Endothelial cell of umbilical vein (primary cell): ENCODE data around the gene DKKL1. TPM values are rescaled to one million over a fixed set of nuclear protein-coding genes. Genes with fewer than 3 reads are reported as not detected.

ENCODE experiments used
- BruUV-seq: library from RNA; stranded (reverse); fragments of 400-500 nt; replicated peaks from 2 replicates; lab custom pipeline; 2021; lab: Mats Ljungman, UMichigan
- CTCF ChIA-PET: fragments of 300-600, 350-600 bp; sonication (Branson Sonifier 250); formaldehyde crosslinking; loops from one replicate; lab custom pipeline; 2021; ENCODE audit warnings: antibody characterized with exemption, inconsistent platforms; lab: Charles Lee
- POLR2A ChIA-PET: fragments of 300-600, 350-600 bp; sonication (Branson Sonifier 250); formaldehyde crosslinking; loops from one replicate; lab custom pipeline; 2021; ENCODE audit warnings: antibody characterized with exemption, inconsistent platforms; lab: Charles Lee
- DNase-seq: peaks from one replicate; pipeline ENCODE4 v3.0.0-alpha.2; 2011; ENCODE audit warnings: low read depth, low spot score
- FAIRE-seq: peaks from 2 replicates; lab custom pipeline; 2011; peaks lifted over from hg19 to GRCh38; lab: Jason Lieb, UNC
- H2AFZ ChIP-seq: 2 replicates; pipeline ENCODE4 v1.6.0; 2012; ENCODE audit warnings: low read depth, low read length, control low read depth, inconsistent platforms
- H3K27ac ChIP-seq: 2 replicates; pipeline ENCODE4 v1.5.1; 2011; ENCODE audit warnings: low read depth, mild to moderate bottlenecking, control low read depth, low read length, moderate library complexity; ENCODE audit not compliant: insufficient read depth
- H3K27me3 ChIP-seq, 2 experiments: 2 replicates each; pipeline versions ENCODE4 v1.6.0 to v1.6.1; 2011; ENCODE audit warnings: low read length in 2 of 2, mixed read lengths in 1 of 2; ENCODE audit not compliant: control insufficient read depth in 2 of 2, insufficient read depth in 2 of 2
- H3K36me3 ChIP-seq, 2 experiments: 2 replicates in 1 of 2; 3 replicates in 1 of 2; pipeline ENCODE4 v1.5.1; 2011; ENCODE audit warnings: low read length in 2 of 2, mild to moderate bottlenecking in 1 of 2, moderate library complexity in 1 of 2; ENCODE audit not compliant: control insufficient read depth in 2 of 2, insufficient read depth in 2 of 2; ENCODE audit errors: extremely low read depth in 1 of 2
- H3K4me1 ChIP-seq: 3 replicates; pipeline ENCODE4 v1.5.1; 2011; ENCODE audit warnings: mild to moderate bottlenecking, low read length; ENCODE audit not compliant: control insufficient read depth, insufficient read depth; ENCODE audit errors: extremely low read depth
- H3K4me2 ChIP-seq: 2 replicates; pipeline ENCODE4 v1.6.1; 2011; ENCODE audit warnings: low read length, control low read depth, mixed read lengths; ENCODE audit not compliant: insufficient read depth
- H3K4me3 ChIP-seq, 3 experiments: fragments of 200-600 bp in 1 of 3; sonication (generic), shearing (Covaris generic) in 1 of 3; replicated peaks in 1 of 3; 2 replicates each; pipeline ENCODE4 v1.5.1; 2011 to 2016; ENCODE audit warnings: control low read depth in 3 of 3, low read length in 3 of 3, mild to moderate bottlenecking in 2 of 3, inconsistent platforms in 1 of 3, low read depth in 1 of 3, moderate library complexity in 1 of 3; ENCODE audit not compliant: insufficient read depth in 1 of 3
- H3K79me2 ChIP-seq: 2 replicates; pipeline ENCODE4 v1.6.0; 2012; ENCODE audit warnings: low read length, inconsistent platforms; ENCODE audit not compliant: control insufficient read depth, insufficient read depth
- H3K9ac ChIP-seq: replicated peaks from 2 replicates; pipeline ENCODE3; 2011; ENCODE audit warnings: low read length, control low read depth; ENCODE audit not compliant: insufficient read depth; ENCODE audit errors: extremely low read depth
- H3K9me1 ChIP-seq: replicated peaks from 3 replicates; pipeline ENCODE4 v1.6.0; 2011; ENCODE audit warnings: mild to moderate bottlenecking, low read length; ENCODE audit not compliant: control insufficient read depth, insufficient read depth; ENCODE audit errors: extremely low read depth
- H3K9me3 ChIP-seq: replicated peaks from 2 replicates; pipeline ENCODE4 v1.5.1; 2012; ENCODE audit warnings: low read length, inconsistent platforms; ENCODE audit not compliant: control insufficient read depth, insufficient read depth
- H4K20me1 ChIP-seq: replicated peaks from 2 replicates; pipeline ENCODE3; 2011; ENCODE audit warnings: mild to moderate bottlenecking, low read length; ENCODE audit not compliant: control insufficient read depth, insufficient read depth; ENCODE audit errors: extremely low read depth
- CTCF ChIP-seq, 2 donors: IDR thresholded peaks; 1 replicate in 1 of 2; 2 replicates in 1 of 2; pipeline ENCODE4 v1.5.1; 2011; ENCODE audit warnings: low read length in 2 of 2, mild to moderate bottlenecking in 2 of 2, moderate library complexity in 2 of 2, control low read depth in 1 of 2, inconsistent platforms in 1 of 2, low read depth in 1 of 2; ENCODE audit not compliant: insufficient read depth in 1 of 2; ENCODE audit errors: extremely low read depth in 1 of 2
- EZH2 ChIP-seq: IDR thresholded peaks from 2 replicates; pipeline ENCODE4 v1.6.1; 2012; ENCODE audit warnings: borderline replicate concordance, low read depth, mild to moderate bottlenecking, moderate library complexity, low read length, inconsistent platforms; ENCODE audit not compliant: severe bottlenecking
- FOS ChIP-seq: IDR thresholded peaks from 2 replicates; pipeline ENCODE4 v1.6.1; 2011; ENCODE audit warnings: mild to moderate bottlenecking, low read length, moderate library complexity, borderline replicate concordance; ENCODE audit not compliant: insufficient read depth
- GATA2 ChIP-seq: IDR thresholded peaks from 2 replicates; pipeline ENCODE4 v1.7.0; 2011; ENCODE audit warnings: low read depth, mild to moderate bottlenecking, moderate library complexity, mixed read lengths, low read length; ENCODE audit not compliant: insufficient read length, insufficient read depth
- JUN ChIP-seq: IDR thresholded peaks from 2 replicates; pipeline ENCODE4 v1.6.1; 2011; ENCODE audit warnings: borderline replicate concordance, low read depth; ENCODE audit not compliant: insufficient read length, insufficient read depth
- MAX ChIP-seq: IDR thresholded peaks from 2 replicates; pipeline ENCODE4 v1.6.1; 2011; ENCODE audit not compliant: insufficient read depth, insufficient read length
- MYC ChIP-seq: IDR thresholded peaks from one replicate; pipeline ENCODE4 v1.6.1; 2011; ENCODE audit warnings: mild to moderate bottlenecking, low read depth, low read length
- POLR2A ChIP-seq: IDR thresholded peaks from 2 replicates; pipeline ENCODE4 v1.6.1; 2012; ENCODE audit warnings: low read depth, mild to moderate bottlenecking, control low read depth, low read length
- POLR2AphosphoS5 ChIP-seq: IDR thresholded peaks from 2 replicates; pipeline ENCODE4 v1.6.1; 2012; ENCODE audit warnings: low read depth, mild to moderate bottlenecking, control low read depth, low read length, moderate library complexity; ENCODE audit not compliant: insufficient read depth
- dilution Hi-C: fragments of 300-500 bp; cut with MboI; formaldehyde crosslinking; loops from one replicate; pipeline ENCODE4 v1.15.0; 2019; ENCODE audit warnings: low sequenced_read_pairs; ENCODE audit not compliant: extremely low pct_ligation_motif_present
- intact Hi-C: fragments of 100-400 bp; cut with micrococcal nuclease; formaldehyde crosslinking; loops from one replicate; pipeline ENCODE4 v1.10.0; 2022
- polyA plus RNA-seq, 4 experiments: library from polyadenylated mRNA; depleted of rRNA in 3 of 4; stranded (reverse) in 3 of 4; unstranded in 1 of 4; fragments of >200 nt; gene quantifications; 2 replicates each; pipeline versions ENCODE4 v1.2.1 to v1.2.3, GENCODE V29; 2011 to 2012; ENCODE audit warnings: missing spikeins in 1 of 4
- total RNA-seq: library from RNA; stranded (reverse); gene quantifications from 2 replicates; pipeline ENCODE4 v1.2.3, GENCODE V29; 2021

DKKL1 gene
- total and polyA plus RNA-seq, 2 donors (not counting 3 experiments of a cell fraction or from before 2014, with no cell fraction given): 0.21 TPM; not detected in 1

DNA sequence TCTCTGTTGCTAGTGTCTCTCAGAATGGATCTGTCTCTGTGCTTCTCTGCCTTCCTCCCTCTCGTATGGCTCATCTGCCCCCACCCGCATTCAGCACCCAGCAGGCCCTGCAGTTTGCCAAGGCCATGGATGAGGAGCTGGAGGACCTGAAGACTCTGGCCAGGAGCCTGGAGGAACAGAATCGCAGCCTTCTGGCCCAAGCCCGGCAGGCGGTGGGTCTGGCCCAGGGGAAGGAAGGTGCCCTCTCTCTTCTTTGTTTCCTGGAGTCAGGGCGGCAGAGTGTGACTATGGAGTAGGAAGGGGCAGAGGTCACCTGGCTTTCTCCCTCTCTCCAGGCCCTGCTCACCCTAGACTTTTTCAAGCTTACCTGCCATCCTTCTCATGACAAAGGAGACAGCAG is 35.3 kb downstream of the DKKL1 start:
- BruUV-seq: no TSS peak
- dilution Hi-C loops: no loop called here
- CTCF ChIA-PET: no interaction called here

More for the DNA sequence above, 35.3 kb downstream of the DKKL1 start:
- no peaks in the 10 kb centered on the region for H3K79me2 ChIP-seq
- no peaks in the 10 kb centered on the region for H3K4me1 ChIP-seq
- no peaks in the 10 kb centered on the region for H3K36me3 ChIP-seq
- FAIRE-seq (no peak), DNase-seq (no peak)
- H2AFZ ChIP-seq: no peak overlapping the region
- intact Hi-C loops: no loop called here
- H3K4me3 ChIP-seq: no peak overlapping the region
- H3K27ac ChIP-seq: no peak overlapping the region
- POLR2A ChIA-PET: no interaction called here
- H3K27me3 ChIP-seq: no peaks in the 10 kb centered on the region
- H3K9me1 ChIP-seq: no peaks in the 10 kb centered on the region
- no peak overlapping the region for H3K4me2 ChIP-seq
- no peaks in the 10 kb centered on the region for H3K9me3 ChIP-seq
- H3K9ac ChIP-seq: no peak overlapping the region
- no peaks in the 10 kb centered on the region for H4K20me1 ChIP-seq
- TF ChIP-seq JUN: no peak
- TF ChIP-seq EZH2: no peak
- no peak for TF ChIP-seq POLR2AphosphoS5
- TF ChIP-seq MYC: no peak
- no peak for TF ChIP-seq MAX
- TF ChIP-seq CTCF (IDR thresholded peaks at IDR 0.05; ENCODE audit: extremely low read depth in 1 of 2, insufficient read depth in 1 of 2, low read depth in 1 of 2, low read length in 2 of 2): no peak
- no peak for TF ChIP-seq FOS
- no peak for TF ChIP-seq GATA2
- no peak for TF ChIP-seq POLR2A
